ENCODE measurements around the gene HERC2. TPM values are rescaled to one million over a fixed set of nuclear protein-coding genes. Genes with fewer than 3 reads are reported as not detected.
"Not testable (repeated sequence)": the region's sequence is repeated elsewhere in the genome, so short reads cannot be mapped to it uniquely, and the experiment has no call there.

Gene HERC2
- total and polyA plus RNA-seq, 2 of the 4 experiments (the other 2 are of a cell fraction): 20.8 to 28.9 TPM

GRCh38 chr15:28319725-28320124 is 2.3 kb downstream of the HERC2 start:
- intact Hi-C loops (cut with micrococcal nuclease): not testable (repeated sequence)

GRCh38 chr15:28318828-28319227 is 3.2 kb downstream of the HERC2 start:
- H2BK15ac ChIP-seq (ENCODE audit: low read depth, low read length); H3K9ac ChIP-seq (ENCODE audit: low read depth, low read length); ATAC-seq (ENCODE audit: low read depth); CTCF ChIA-PET; H2BK5ac ChIP-seq (ENCODE audit: low read depth, low read length, poor library complexity, severe bottlenecking); H3K4me1 ChIP-seq (ENCODE audit: control insufficient read depth, insufficient read depth, low read length); H3K4me3 ChIP-seq (ENCODE audit: insufficient read depth, low read depth, low read length); H3K36me3 ChIP-seq (ENCODE audit: control insufficient read depth, insufficient read depth, low read length); H3K23ac ChIP-seq (ENCODE audit: low read depth, low read length); H3K79me1 ChIP-seq (ENCODE audit: low read depth in 1 of 2, low read length in 2 of 2); BruUV-seq (replicated peaks); in situ Hi-C loops (cut with MboI; ENCODE audit: low sequenced_read_pairs); POLR2A ChIA-PET (ENCODE audit: unreplicated experiment); H2BK20ac ChIP-seq (ENCODE audit: low read depth, low read length); H2AK5ac ChIP-seq (ENCODE audit: low read depth, low read length); H2AFZ ChIP-seq (replicated peaks; ENCODE audit: low read length, poor library complexity); H3K4ac ChIP-seq (ENCODE audit: low read depth, low read length); H3K27me3 ChIP-seq (ENCODE audit: control insufficient read depth, insufficient read depth, low read length); H3K14ac ChIP-seq (replicated peaks; ENCODE audit: low read depth, low read length); H4K91ac ChIP-seq (ENCODE audit: insufficient read depth, low read depth, low read length); H2BK120ac ChIP-seq (ENCODE audit: low read depth, low read length); H4K8ac ChIP-seq (ENCODE audit: low read depth in 2 of 2, low read length in 2 of 2); DNase-seq; H3K9me1 ChIP-seq (ENCODE audit: insufficient read depth, low read length); dilution Hi-C loops (cut with HindIII; ENCODE audit: low sequenced_read_pairs, unreplicated experiment); intact Hi-C loops (cut with micrococcal nuclease); H3K9me3 ChIP-seq (ENCODE audit: control insufficient read depth, insufficient read depth, low read length); H2AK9ac ChIP-seq (replicated peaks; ENCODE audit: low read depth, low read length, poor library complexity); H3K18ac ChIP-seq (ENCODE audit: low read depth, low read length); H4K20me1 ChIP-seq (ENCODE audit: insufficient read depth, low read length); H3K27ac ChIP-seq (ENCODE audit: insufficient read depth, low read length); H3K4me2 ChIP-seq (ENCODE audit: low read depth, low read length); H3K56ac ChIP-seq (ENCODE audit: extremely low read depth, insufficient read depth, low read length); H4K5ac ChIP-seq (ENCODE audit: low read depth, low read length): not testable (repeated sequence)
- no CpG with 5 or more reads among the region's 3 CpGs for WGBS, 2 experiments (ENCODE audit: extremely low coverage in 2 of 2, insufficient read length in 1 of 2)

More at GRCh38 chr15:28319725-28320124, 2.3 kb downstream of the HERC2 start:
- H3K9me1 ChIP-seq (ENCODE audit: insufficient read depth, low read length); H3K23ac ChIP-seq (ENCODE audit: low read depth, low read length); H3K4me1 ChIP-seq (ENCODE audit: control insufficient read depth, insufficient read depth, low read length); H3K79me1 ChIP-seq (ENCODE audit: low read depth in 1 of 2, low read length in 2 of 2); H2BK120ac ChIP-seq (ENCODE audit: low read depth, low read length); H2BK15ac ChIP-seq (ENCODE audit: low read depth, low read length); POLR2A ChIA-PET (ENCODE audit: unreplicated experiment); BruUV-seq (replicated peaks); H3K18ac ChIP-seq (ENCODE audit: low read depth, low read length); H4K20me1 ChIP-seq (ENCODE audit: insufficient read depth, low read length); H3K4me2 ChIP-seq (ENCODE audit: low read depth, low read length); H2BK5ac ChIP-seq (ENCODE audit: low read depth, low read length, poor library complexity, severe bottlenecking); CTCF ChIA-PET; H3K14ac ChIP-seq (replicated peaks; ENCODE audit: low read depth, low read length); H3K4ac ChIP-seq (ENCODE audit: low read depth, low read length); H2AK9ac ChIP-seq (replicated peaks; ENCODE audit: low read depth, low read length, poor library complexity); H3K56ac ChIP-seq (ENCODE audit: extremely low read depth, insufficient read depth, low read length); H4K8ac ChIP-seq (ENCODE audit: low read depth in 2 of 2, low read length in 2 of 2); H3K27me3 ChIP-seq (ENCODE audit: control insufficient read depth, insufficient read depth, low read length); H2AK5ac ChIP-seq (ENCODE audit: low read depth, low read length); H2AFZ ChIP-seq (replicated peaks; ENCODE audit: low read length, poor library complexity); dilution Hi-C loops (cut with HindIII; ENCODE audit: low sequenced_read_pairs, unreplicated experiment); H2BK20ac ChIP-seq (ENCODE audit: low read depth, low read length); H3K4me3 ChIP-seq (ENCODE audit: insufficient read depth, low read depth, low read length); H4K5ac ChIP-seq (ENCODE audit: low read depth, low read length); ATAC-seq (ENCODE audit: low read depth); H3K9me3 ChIP-seq (ENCODE audit: control insufficient read depth, insufficient read depth, low read length); H3K9ac ChIP-seq (ENCODE audit: low read depth, low read length); H3K27ac ChIP-seq (ENCODE audit: insufficient read depth, low read length); in situ Hi-C loops (cut with MboI; ENCODE audit: low sequenced_read_pairs); H4K91ac ChIP-seq (ENCODE audit: insufficient read depth, low read depth, low read length); H3K36me3 ChIP-seq (ENCODE audit: control insufficient read depth, insufficient read depth, low read length); DNase-seq: not testable (repeated sequence)
- 100% methylated on average over 1 of the region's 1 CpG; no CpG with 5 or more reads in 1 of the 2 experiments for WGBS, 2 experiments (ENCODE audit: extremely low coverage in 2 of 2, insufficient read length in 1 of 2)
